ENCODE data around the gene ABCG5.

The ABCG5 gene

GRCh38 chr2:43776324-43776723 is 62.3 kb downstream of the ABCG5 start:
- in situ Hi-C loops (cut with HindIII; ENCODE audit: low sequenced_read_pairs), result no loop called here
- no peak for DNase-seq (ENCODE audit: low read depth, low spot score)
- no peak overlapping the region for H3K4me3 ChIP-seq (ENCODE audit: low read depth, low read length)
- TF ChIP-seq CTCF (IDR thresholded peaks at IDR 0.05; ENCODE audit: low read depth, low read length), result no peak

DNA sequence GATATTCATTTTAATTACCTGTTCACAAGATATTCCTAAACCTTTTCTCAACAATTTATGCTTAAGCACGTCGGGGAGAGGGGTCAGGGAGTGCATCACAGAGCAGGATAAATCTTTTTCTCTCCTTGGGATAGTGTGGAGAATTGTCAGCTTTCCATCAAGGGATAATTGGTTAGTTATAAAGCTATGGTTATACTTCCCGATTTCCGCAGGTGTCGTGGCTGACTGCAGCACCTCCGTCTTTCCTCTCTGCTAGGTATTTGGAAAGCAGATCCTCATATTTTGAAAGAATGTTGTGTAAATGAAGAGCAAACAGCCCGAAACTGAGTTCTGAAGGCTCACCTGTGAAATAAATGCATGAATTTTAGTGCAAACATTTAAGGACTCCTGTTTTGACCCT is 64.0 kb downstream of the ABCG5 start:
- peak overlapping the region; percentile 58 for H3K4me3 ChIP-seq (ENCODE audit: low read depth, low read length)
- no peak for DNase-seq (ENCODE audit: low read depth, low spot score)
- TF ChIP-seq CTCF (IDR thresholded peaks at IDR 0.05; ENCODE audit: low read depth, low read length), result no peak
- in situ Hi-C loops (cut with HindIII; ENCODE audit: low sequenced_read_pairs), result no loop called here

DNA sequence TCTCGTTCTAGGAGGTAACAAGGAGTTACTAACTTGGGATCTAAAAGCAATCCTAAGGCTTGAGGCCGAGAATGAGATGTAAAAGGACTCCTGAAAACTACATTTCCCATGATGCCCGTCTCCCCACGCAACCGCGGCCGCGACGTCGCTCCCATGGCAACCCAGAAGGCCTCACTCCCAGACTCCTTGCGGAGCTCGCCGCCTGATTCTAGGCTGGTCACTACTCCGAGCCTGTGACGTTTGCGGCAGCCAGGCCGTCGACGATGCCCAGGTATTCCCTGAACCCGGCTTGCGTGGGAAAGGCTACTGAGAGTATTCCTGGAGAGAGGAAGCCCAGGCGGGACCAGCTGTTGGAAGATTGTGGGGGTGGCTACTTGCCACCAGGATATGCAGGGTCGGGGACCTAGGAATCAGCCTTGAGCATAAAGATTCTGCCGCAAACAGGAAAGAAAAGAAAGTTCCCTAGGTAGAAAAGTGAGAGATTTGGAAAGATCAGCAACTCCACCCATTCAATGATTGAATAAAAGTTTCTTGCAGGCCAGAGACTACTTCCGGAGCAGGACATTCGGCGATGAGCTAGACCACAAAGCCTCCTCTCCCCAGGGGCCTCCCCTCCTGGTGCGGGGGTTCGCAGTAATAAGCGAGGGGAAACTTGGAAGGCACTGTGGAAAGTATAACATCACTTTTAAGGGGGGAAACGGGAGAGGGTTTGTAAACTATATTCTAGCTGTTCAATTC is 64.6 kb downstream of the ABCG5 start, which contains the start of gene DYNC2LI1:
TSS of gene DYNC2LI1 (plus strand) at position 164 of the 738 bp plus-strand sequence. CDS start at position 264, 100 bp downstream.
- peak within 1 kb of the TSS; percentile 58 for H3K4me3 ChIP-seq (ENCODE audit: low read depth, low read length)
- TF ChIP-seq CTCF (IDR thresholded peaks at IDR 0.05; ENCODE audit: low read depth, low read length), result no peak
- DNase-seq (ENCODE audit: low read depth, low spot score), result peak; percentile 91
- in situ Hi-C loops (cut with HindIII; ENCODE audit: low sequenced_read_pairs), result no loop called here

DNA sequence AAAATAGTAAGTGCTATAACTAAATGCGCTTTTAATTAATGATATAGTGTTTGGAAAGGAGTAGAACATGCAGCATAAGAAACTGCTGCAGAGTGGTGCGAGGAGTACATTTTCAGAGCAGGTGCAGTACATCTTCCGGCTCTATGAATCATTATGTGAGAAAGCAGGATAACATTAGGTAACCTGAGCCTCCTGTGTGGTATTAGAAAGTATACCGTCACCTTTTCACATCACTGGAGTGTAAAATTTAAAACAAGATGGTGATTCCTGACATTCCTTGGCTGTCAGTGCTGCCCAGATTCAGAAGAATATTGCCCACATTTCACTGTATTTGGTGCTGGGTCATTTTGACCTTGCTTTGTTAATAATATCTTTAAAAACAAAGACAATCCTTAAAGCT is 72.6 kb downstream of the ABCG5 start:
- no peak overlapping the region for H3K4me3 ChIP-seq (ENCODE audit: low read depth, low read length)
- in situ Hi-C loops (cut with HindIII; ENCODE audit: low sequenced_read_pairs), result no loop called here
- TF ChIP-seq CTCF (IDR thresholded peaks at IDR 0.05; ENCODE audit: low read depth, low read length), result no peak
- DNase-seq (ENCODE audit: low read depth, low spot score), result no peak

DNA sequence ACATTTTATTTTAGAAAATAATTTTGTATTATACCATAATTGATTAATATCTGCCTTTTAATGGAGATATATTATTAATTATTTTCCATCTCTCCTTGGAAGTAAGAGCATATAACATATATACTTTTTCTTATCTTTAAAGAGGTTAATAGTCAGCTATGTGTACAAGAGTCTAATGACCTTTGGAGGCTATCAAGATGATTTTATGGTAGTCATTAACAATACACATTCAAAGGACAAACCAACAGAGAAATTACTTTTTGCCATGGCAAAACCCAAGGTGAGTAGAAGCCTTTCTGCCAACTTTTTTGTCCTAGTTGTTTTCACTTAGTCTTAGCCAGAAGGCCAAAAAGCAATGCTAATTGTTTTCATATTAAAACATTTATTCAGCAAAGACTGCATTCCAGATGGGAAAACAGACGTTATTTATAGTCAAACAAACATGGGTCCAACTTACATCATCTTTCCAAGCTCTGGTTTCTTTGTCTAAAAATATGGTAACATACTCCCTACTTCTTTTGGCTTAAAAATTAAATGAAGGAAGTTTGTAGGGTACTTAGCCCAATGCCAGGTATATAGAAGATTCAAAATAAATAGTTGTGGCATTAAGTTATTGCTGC is 74.4 kb downstream of the ABCG5 start:
- DNase-seq (ENCODE audit: low read depth, low spot score), result no peak
- no peak for TF ChIP-seq CTCF (IDR thresholded peaks at IDR 0.05; ENCODE audit: low read depth, low read length)
- no peak overlapping the region for H3K4me3 ChIP-seq (ENCODE audit: low read depth, low read length)
- in situ Hi-C loops (cut with HindIII; ENCODE audit: low sequenced_read_pairs), result no loop called here

DNA sequence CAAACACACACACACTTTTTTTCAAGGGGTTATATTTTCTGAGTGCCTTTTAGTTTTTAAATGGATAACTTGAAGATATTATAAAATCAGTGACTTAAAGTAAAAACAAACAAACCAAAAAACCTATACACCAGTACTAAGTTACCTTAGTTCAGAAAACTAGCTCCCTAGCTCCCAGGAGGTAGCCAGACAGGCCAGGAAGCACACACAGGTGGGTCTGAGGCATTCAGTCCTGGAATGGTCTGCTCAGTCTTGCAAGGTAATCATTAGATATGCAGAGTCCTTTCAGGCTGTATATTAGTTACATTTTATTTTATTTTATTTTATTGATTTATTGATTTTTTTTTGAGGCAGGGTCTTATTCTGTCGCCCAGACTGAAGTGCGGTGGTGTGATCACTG is 75.5 kb downstream of the ABCG5 start:
- no peak for TF ChIP-seq CTCF (IDR thresholded peaks at IDR 0.05; ENCODE audit: low read depth, low read length)

More for the DNA sequence above, 75.5 kb downstream of the ABCG5 start:
- no peak for DNase-seq (ENCODE audit: low read depth, low spot score)
- no peak overlapping the region for H3K4me3 ChIP-seq (ENCODE audit: low read depth, low read length)
- in situ Hi-C loops (cut with HindIII; ENCODE audit: low sequenced_read_pairs), result no loop called here

Data from astrocyte of the spinal cord (primary cell).